ENCODE results near the gene DISC1.

Gene DISC1

GRCh38 chr1:231973830-231974229 is 347.2 kb downstream of the DISC1 start:
- no peak for DNase-seq

GRCh38 chr1:231976231-231976630 is 349.6 kb downstream of the DISC1 start:
- DNase-seq, result no peak

- DNase-seq, result no peak
Measured at GRCh38 chr1:231981675-231982074, 355.1 kb downstream of the DISC1 start.

- DNase-seq, result no peak
Measured at GRCh38 chr1:231982871-231983587, 356.4 kb downstream of the DISC1 start.

- DNase-seq, result no peak
Measured at GRCh38 chr1:231983588-231984193, 357.1 kb downstream of the DISC1 start.

- DNase-seq, result no peak
Measured at GRCh38 chr1:231985296-231986023, 358.9 kb downstream of the DISC1 start.

GRCh38 chr1:231986631-231987336 is 360.2 kb downstream of the DISC1 start:
- no peak for DNase-seq

- DNase-seq, result no peak
Measured at GRCh38 chr1:231990388-231990787, 363.8 kb downstream of the DISC1 start.

- no peak for DNase-seq
Measured at GRCh38 chr1:231991231-231991630, 364.6 kb downstream of the DISC1 start.

- no peak for DNase-seq
Measured at GRCh38 chr1:231993968-231994455, 367.4 kb downstream of the DISC1 start.

- no peak for DNase-seq
Measured at GRCh38 chr1:231998791-231999190, 372.2 kb downstream of the DISC1 start.

- DNase-seq, result no peak
Measured at GRCh38 chr1:232005300-232005699, 378.7 kb downstream of the DISC1 start.

GRCh38 chr1:232009741-232010140 is 383.2 kb downstream of the DISC1 start:
- no peak for DNase-seq

- no peak for DNase-seq
Measured at GRCh38 chr1:232011961-232012360, 385.4 kb downstream of the DISC1 start.

GRCh38 chr1:232012773-232013386 is 386.3 kb downstream of the DISC1 start:
- no peak for DNase-seq

GRCh38 chr1:232014941-232015340 is 388.4 kb downstream of the DISC1 start:
- DNase-seq, result no peak

- DNase-seq, result no peak
Measured at GRCh38 chr1:232016616-232017015, 390.0 kb downstream of the DISC1 start.

GRCh38 chr1:232017057-232017456 is 390.5 kb downstream of the DISC1 start:
- no peak for DNase-seq

GRCh38 chr1:232017759-232018158 is 391.2 kb downstream of the DISC1 start:
- DNase-seq, result no peak

- no peak for DNase-seq
Measured at GRCh38 chr1:232018231-232019025, 391.8 kb downstream of the DISC1 start.

- no peak for DNase-seq
Measured at GRCh38 chr1:232019026-232019340, 392.4 kb downstream of the DISC1 start.

- no peak for DNase-seq
Measured at GRCh38 chr1:232020352-232020751, 393.8 kb downstream of the DISC1 start.

All from activated naive CD4-positive, alpha-beta T cell (primary cell).